H9 (cell line): Measurements from ENCODE around the gene SPATA2. TPM values are rescaled to one million over a fixed set of nuclear protein-coding genes. Genes with fewer than 3 reads are reported as not detected.

Experiments used
- DNase-seq: peaks from one replicate; pipeline ENCODE4 v3.0.0-alpha.2; 2017
- H2AFZ ChIP-seq: one replicate; pipeline ENCODE4 v1.6.1; 2013; ENCODE audit warnings: mild to moderate bottlenecking, low read length, control low read depth, moderate library complexity
- H2AK5ac ChIP-seq: 2 replicates; pipeline ENCODE4 v1.6.1; 2013; ENCODE audit warnings: low read length, control low read depth, mixed read lengths; ENCODE audit not compliant: insufficient read length
- H2BK120ac ChIP-seq: one replicate; pipeline ENCODE4 v1.6.1; 2013; ENCODE audit warnings: low read depth, mild to moderate bottlenecking, low read length, control low read depth, inconsistent platforms; ENCODE audit not compliant: poor library complexity, severe bottlenecking
- H2BK12ac ChIP-seq: 2 replicates; pipeline ENCODE4 v1.6.1; 2013; ENCODE audit warnings: low read length, control low read depth, mixed read lengths, low read depth; ENCODE audit not compliant: insufficient read length
- H2BK15ac ChIP-seq: 2 replicates; pipeline ENCODE4 v1.6.1; 2013; ENCODE audit warnings: low read depth, low read length, control low read depth
- H2BK20ac ChIP-seq: one replicate; pipeline ENCODE4 v1.6.1; 2013; ENCODE audit warnings: low read depth, mild to moderate bottlenecking, low read length, control low read depth, inconsistent platforms; ENCODE audit not compliant: poor library complexity, severe bottlenecking
- H2BK5ac ChIP-seq: 2 replicates; pipeline ENCODE4 v1.6.1; 2013; ENCODE audit warnings: low read length, control low read depth, mixed read lengths; ENCODE audit not compliant: insufficient read length
- H3K14ac ChIP-seq: 2 replicates; pipeline ENCODE4 v1.6.1; 2013; ENCODE audit warnings: low read length, control low read depth; ENCODE audit not compliant: insufficient read depth
- H3K18ac ChIP-seq: 2 replicates; pipeline ENCODE4 v1.6.1; 2013; ENCODE audit warnings: low read depth, mild to moderate bottlenecking, mixed read lengths, low read length, control low read depth; ENCODE audit not compliant: insufficient read length
- H3K23ac ChIP-seq: 2 replicates; pipeline ENCODE4 v1.6.1; 2013; ENCODE audit warnings: low read length, control low read depth, mixed read lengths, low read depth; ENCODE audit not compliant: insufficient read length
- H3K23me2 ChIP-seq: 2 replicates; pipeline ENCODE4 v1.6.1; 2013; ENCODE audit warnings: low read depth, mild to moderate bottlenecking, mixed read lengths, low read length, control low read depth; ENCODE audit not compliant: insufficient read length, poor library complexity, severe bottlenecking
- H3K27ac ChIP-seq: 2 replicates; pipeline ENCODE4 v1.5.1; 2013; ENCODE audit warnings: low read length, control low read depth, mixed read lengths, low read depth; ENCODE audit not compliant: insufficient read length
- H3K27me3 ChIP-seq: 2 replicates; pipeline ENCODE4 v1.6.1; 2013; ENCODE audit warnings: low read length, control low read depth, inconsistent platforms; ENCODE audit not compliant: insufficient read depth
- H3K4ac ChIP-seq: 2 replicates; pipeline ENCODE4 v1.6.1; 2013; ENCODE audit warnings: low read depth, mild to moderate bottlenecking, control low read depth, inconsistent platforms, low read length, moderate library complexity
- H3K4me1 ChIP-seq: 2 replicates; pipeline ENCODE4 v1.6.1; 2013; ENCODE audit warnings: low read length, control low read depth, inconsistent platforms; ENCODE audit not compliant: insufficient read depth
- H3K4me2 ChIP-seq: 2 replicates; pipeline ENCODE4 v1.6.1; 2013; ENCODE audit warnings: low read length, control low read depth, mixed read lengths; ENCODE audit not compliant: insufficient read length, insufficient read depth
- H3K56ac ChIP-seq: 2 replicates; pipeline ENCODE4 v1.6.1; 2013; ENCODE audit warnings: low read depth, mild to moderate bottlenecking, mixed read lengths, low read length, control low read depth; ENCODE audit not compliant: insufficient read length
- H3K79me1 ChIP-seq: 2 replicates; pipeline ENCODE4 v1.6.1; 2013; ENCODE audit warnings: low read depth, mild to moderate bottlenecking, moderate library complexity, low read length, control low read depth, inconsistent platforms; ENCODE audit not compliant: insufficient read depth, poor library complexity, severe bottlenecking
- H3K79me2 ChIP-seq: 2 replicates; pipeline ENCODE4 v1.6.1; 2013; ENCODE audit warnings: low read length, control low read depth, inconsistent platforms; ENCODE audit not compliant: insufficient read depth
- H3K9ac ChIP-seq: 2 replicates; pipeline ENCODE4 v1.6.1; 2013; ENCODE audit warnings: low read length, control low read depth, mixed read lengths; ENCODE audit not compliant: insufficient read length; ENCODE audit errors: extremely low read depth
- H3K9me3 ChIP-seq: one replicate; pipeline ENCODE4 v1.6.1; 2013; ENCODE audit warnings: low read depth, low read length, inconsistent platforms; ENCODE audit not compliant: control insufficient read depth
- H3T11ph ChIP-seq: one replicate; pipeline ENCODE4 v1.6.1; 2013; ENCODE audit warnings: mild to moderate bottlenecking, low read length, control low read depth, inconsistent platforms
- H4K20me1 ChIP-seq: one replicate; pipeline ENCODE4 v1.6.1; 2013; ENCODE audit not compliant: control insufficient read depth, insufficient read length, insufficient read depth
- H4K5ac ChIP-seq: 2 replicates; pipeline ENCODE4 v1.6.1; 2013; ENCODE audit warnings: low read depth, mild to moderate bottlenecking, mixed read lengths, low read length, control low read depth; ENCODE audit not compliant: insufficient read length
- H4K8ac ChIP-seq: replicated peaks from 2 replicates; pipeline ENCODE4 v1.6.1; 2013; ENCODE audit warnings: low read length, control low read depth, mixed read lengths, low read depth; ENCODE audit not compliant: insufficient read length
- H4K91ac ChIP-seq: 2 replicates; pipeline ENCODE4 v1.6.1; 2013; ENCODE audit warnings: low read depth, mild to moderate bottlenecking, moderate library complexity, mixed read lengths, low read length, control low read depth; ENCODE audit not compliant: insufficient read length
- H3K27ac Mint-ChIP-seq, 3 experiments: 2 replicates in 2 of 3; 3 replicates in 1 of 3; pipeline ENCODE4 v1.8.0; 2020 to 2021; ENCODE audit warnings: mixed read lengths in 3 of 3, mild to moderate bottlenecking in 1 of 3, moderate library complexity in 1 of 3
- H3K27me3 Mint-ChIP-seq: 2 replicates; pipeline ENCODE4 v1.8.0; 2021; ENCODE audit warnings: low read depth, mild to moderate bottlenecking, moderate library complexity, mixed read lengths
- H3K36me3 Mint-ChIP-seq, 3 experiments: 2 replicates in 2 of 3; 3 replicates in 1 of 3; pipeline ENCODE4 v1.8.0; 2020 to 2021; ENCODE audit warnings: low read depth in 3 of 3, mixed read lengths in 3 of 3; ENCODE audit not compliant: insufficient read depth in 1 of 3
- H3K4me1 Mint-ChIP-seq, 2 experiments: 2 replicates each; pipeline ENCODE4 v1.8.0; 2020; ENCODE audit warnings: mixed read lengths in 2 of 2
- H3K4me3 Mint-ChIP-seq, 2 experiments: 2 replicates in 1 of 2; 3 replicates in 1 of 2; pipeline ENCODE4 v1.8.0; 2020 to 2021; ENCODE audit warnings: mild to moderate bottlenecking in 2 of 2, mixed read lengths in 2 of 2, moderate library complexity in 1 of 2
- H3K9me3 Mint-ChIP-seq, 2 experiments: 2 replicates in 1 of 2; 3 replicates in 1 of 2; pipeline ENCODE4 v1.8.0; 2020; ENCODE audit warnings: mild to moderate bottlenecking in 2 of 2, mixed read lengths in 2 of 2, moderate library complexity in 1 of 2
- CTCF ChIP-seq: fragments of 200-600 bp; sonication (generic); conservative IDR thresholded peaks from 3 replicates; pipeline ENCODE4 v1.8.0; 2021; ENCODE audit warnings: antibody characterized with exemption, mild to moderate bottlenecking
- WGBS: extraction: QIAGEN DNeasy Blood & Tissue Kit; methylation state at CpG from one replicate; pipeline ENCODE4 v1.1.7; 2013; ENCODE audit warnings: missing lambda C conversion rate, low lambda C conversion rate, mixed read lengths; ENCODE audit not compliant: insufficient read length; ENCODE audit errors: extremely low coverage; 5-methylcytosine and 5-hydroxymethylcytosine counted together
- total RNA-seq: library from RNA; stranded (reverse); gene quantifications from 2 replicates; pipeline ENCODE4 v1.2.1, GENCODE V29; 2021

Gene SPATA2
- total RNA-seq, 1 experiment from 2014 or later, result 9.6 TPM

GRCh38 chr20:49906101-49906604, 9.2 kb downstream of the SPATA2 start:
- Histone ChIP-seq H3K27me3 (no peaks in the 10 kb centered on the region), H3K9ac (no peak overlapping the region), H3K23ac (no peak overlapping the region), H2AFZ (no peak overlapping the region), H4K8ac (no peak overlapping the region), H3K56ac (no peak overlapping the region), H2AK5ac (no peak overlapping the region), H4K91ac (no peak overlapping the region), H3K4me1 (no peaks in the 10 kb centered on the region), H3K79me1 (no peaks in the 10 kb centered on the region), H2BK20ac (no peak overlapping the region), H3K4me2 (no peak overlapping the region), H2BK5ac (no peak overlapping the region), H2BK120ac (no peak overlapping the region), H3K27ac (no peak overlapping the region), H3T11ph (no peak overlapping the region), H2BK12ac (no peak overlapping the region), H3K23me2 (no peaks in the 10 kb centered on the region), H3K14ac (no peak overlapping the region), H3K9me3 (no peaks in the 10 kb centered on the region), H3K18ac (no peak overlapping the region), H4K5ac (no peak overlapping the region), H2BK15ac (no peak overlapping the region), H4K20me1 (no peaks in the 10 kb centered on the region), H3K4ac (no peak overlapping the region), H3K79me2 (0 out of 2 replicates have a peak, but pooled peaks cover 4% of the 10 kb centered on the region)
- H3K36me3 Mint-ChIP-seq, result peaks cover 12 to 40% (median 29%) of the 10 kb centered on the region in 3 experiments
- H3K4me1 Mint-ChIP-seq, result no peaks in the 10 kb centered on the region
- no peaks in the 10 kb centered on the region for H3K9me3 Mint-ChIP-seq
- no peak for DNase-seq
- TF ChIP-seq CTCF, result no peak
- H3K4me3 Mint-ChIP-seq, result no peak overlapping the region
- no peak overlapping the region for H3K27ac Mint-ChIP-seq
- no peaks in the 10 kb centered on the region for H3K27me3 Mint-ChIP-seq
- WGBS, result no CpG with 5 or more reads among the region's 37 CpGs
